A673 (cell line): ENCODE results near the gene PPP2CA. TPM values are rescaled to one million over a fixed set of nuclear protein-coding genes. Genes with fewer than 3 reads are reported as not detected.

Experiments used
- BruUV-seq: library from RNA; stranded (reverse); fragments of 400-500 nt; replicated peaks from 2 replicates; lab custom pipeline; 2021; lab: Mats Ljungman, UMichigan
- CTCF ChIA-PET: fragments of 300-600 bp; sonication (Branson Sonifier 250); formaldehyde crosslinking; loops from one replicate; lab custom pipeline; 2022; ENCODE audit warnings: antibody characterized with exemption; lab: Charles Lee
- POLR2A ChIA-PET: fragments of 300-600 bp; sonication (Branson Sonifier 250); formaldehyde crosslinking; loops from one replicate; lab custom pipeline; 2022; ENCODE audit warnings: antibody characterized with exemption; ENCODE audit not compliant: low non-redundant PET; lab: Charles Lee
- DNase-seq: peaks from one replicate; pipeline ENCODE4 v3.0.0-alpha.2; 2015; ENCODE audit warnings: low spot score
- H3K27ac ChIP-seq: fragments of 200-600 bp; sonication (generic); 2 replicates; pipeline ENCODE4 v1.5.1; 2016; ENCODE audit warnings: mixed run types, low read depth, mild to moderate bottlenecking, mixed read lengths, antibody characterized with exemption, low read length; ENCODE audit not compliant: poor library complexity, severe bottlenecking
- H3K27me3 ChIP-seq: fragments of 200-600 bp; sonication (generic); replicated peaks from 2 replicates; pipeline ENCODE4 v1.6.1; 2017; ENCODE audit warnings: mixed run types, low read depth, mild to moderate bottlenecking, mixed read lengths, antibody characterized with exemption, low read length; ENCODE audit not compliant: insufficient read depth, poor library complexity
- H3K36me3 ChIP-seq: fragments of 200-600 bp; sonication (generic); 2 replicates; pipeline ENCODE4 v1.6.1; 2016; ENCODE audit warnings: mixed run types, mild to moderate bottlenecking, mixed read lengths, antibody characterized with exemption, low read length; ENCODE audit not compliant: insufficient read depth, poor library complexity, severe bottlenecking
- H3K4me1 ChIP-seq: fragments of 200-600 bp; sonication (generic); 2 replicates; pipeline ENCODE4 v1.6.1; 2017; ENCODE audit warnings: mixed run types, mild to moderate bottlenecking, mixed read lengths, antibody characterized with exemption, low read length; ENCODE audit not compliant: insufficient read depth, poor library complexity, severe bottlenecking
- H3K4me3 ChIP-seq: fragments of 200-600 bp; sonication (generic); 2 replicates; pipeline ENCODE4 v1.5.1; 2016; ENCODE audit warnings: low read depth, mixed run types, mild to moderate bottlenecking, mixed read lengths, low read length; ENCODE audit not compliant: poor library complexity, severe bottlenecking
- H3K9me3 ChIP-seq: fragments of 200-600 bp; sonication (generic); 2 replicates; pipeline ENCODE4 v1.6.1; 2016; ENCODE audit warnings: mixed run types, low read depth, mild to moderate bottlenecking, mixed read lengths, antibody characterized with exemption, low read length; ENCODE audit not compliant: poor library complexity, severe bottlenecking
- CTCF ChIP-seq: fragments of 300-800, 200-600 bp; sonication (generic); conservative IDR thresholded peaks from 2 replicates; pipeline ENCODE4 v1.5.1; 2017; ENCODE audit warnings: low read depth, mild to moderate bottlenecking, antibody characterized with exemption, low read length, moderate library complexity, mixed read lengths
- EZH2 ChIP-seq: fragments of 200-600 bp; sonication (generic); IDR thresholded peaks from 2 replicates; pipeline ENCODE4 v1.6.1; 2017; ENCODE audit warnings: borderline replicate concordance, low read depth, mild to moderate bottlenecking, mixed read lengths, antibody characterized with exemption, low read length; ENCODE audit not compliant: poor library complexity, severe bottlenecking
- intact Hi-C: fragments of 100-400 bp; cut with micrococcal nuclease; formaldehyde crosslinking; loops from one replicate; pipeline ENCODE4 v1.10.0; 2022; ENCODE audit not compliant: unreplicated experiment
- total RNA-seq: library from RNA; stranded (reverse); gene quantifications from 2 replicates; pipeline ENCODE4 v1.2.3, GENCODE V29; 2021

PPP2CA gene
- total RNA-seq, 1 experiment from 2014 or later = 227 TPM

- Histone ChIP-seq H3K27ac (no peak overlapping the region), H3K36me3 (no peaks in the 10 kb centered on the region), H3K4me1 (peaks cover 8% of the 10 kb centered on the region), H3K4me3 (no peak overlapping the region), H3K9me3 (no peaks in the 10 kb centered on the region), H3K27me3 (no peaks in the 10 kb centered on the region)
- intact Hi-C loops = no loop called here
- POLR2A ChIA-PET = no interaction called here
- CTCF ChIA-PET = no interaction called here
- no peak for DNase-seq
- BruUV-seq = no TSS peak
- TF ChIP-seq EZH2 (no peak), CTCF (no peak)
Observed at GRCh38 chr5:134227776-134228175, 1.9 kb upstream of the PPP2CA start.

GRCh38 chr5:134227259-134227658, 1.4 kb upstream of the PPP2CA start:
- POLR2A ChIA-PET = no interaction called here
- intact Hi-C loops = no loop called here
- Histone ChIP-seq H3K4me1 (peaks cover 8% of the 10 kb centered on the region), H3K27me3 (no peaks in the 10 kb centered on the region), H3K9me3 (no peaks in the 10 kb centered on the region), H3K4me3 (peak overlapping the region; percentile 96), H3K27ac (no peak overlapping the region), H3K36me3 (no peaks in the 10 kb centered on the region)
- TF ChIP-seq CTCF (no peak), EZH2 (no peak)
- CTCF ChIA-PET = no interaction called here
- DNase-seq = peak; percentile 24
- BruUV-seq = no TSS peak

DNA sequence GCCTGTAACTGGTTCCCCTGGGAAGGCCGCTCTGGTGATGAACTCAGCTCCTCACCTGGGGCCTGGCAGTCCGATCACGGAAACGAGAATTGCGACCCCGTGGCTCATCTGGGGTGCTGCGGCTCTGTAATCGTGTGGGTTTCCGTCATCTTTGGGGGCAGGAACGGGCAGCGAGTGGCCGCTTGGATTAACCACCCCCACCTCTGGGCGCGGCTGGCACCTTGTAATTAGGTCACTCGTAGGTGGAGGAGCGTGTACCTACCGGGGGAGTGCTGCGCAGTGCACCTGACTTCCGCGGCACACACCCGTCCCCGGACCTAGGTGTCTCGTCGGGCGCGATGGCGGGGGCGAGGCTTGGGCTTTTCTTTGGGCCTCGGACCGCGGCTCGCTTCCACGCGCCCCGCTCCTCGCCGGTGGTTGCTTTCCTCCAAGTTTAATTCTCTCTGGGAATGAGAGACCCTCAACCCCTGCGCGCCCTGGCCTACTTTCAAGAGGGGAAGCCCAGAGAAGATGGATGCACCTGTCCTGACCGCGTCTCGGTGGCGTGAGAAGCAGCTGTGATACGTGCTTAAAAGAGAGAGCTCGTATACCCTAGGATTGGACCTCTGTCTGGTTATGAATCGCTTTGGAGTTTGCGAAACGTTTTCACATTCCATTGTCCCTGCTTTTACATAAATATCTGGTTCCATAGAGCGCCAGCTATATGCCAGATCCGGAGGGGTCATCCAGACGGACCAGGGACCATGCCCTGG, 744 bp upstream of the PPP2CA start:
- TF ChIP-seq CTCF (no peak), EZH2 (no peak)

More for the DNA sequence above, 744 bp upstream of the PPP2CA start:
- no peaks in the 10 kb centered on the region for H3K9me3 ChIP-seq
- CTCF ChIA-PET = interaction anchor here (0.8 kb wide), 1 partner anchor 187 kb away, joined by 4 read pairs; no protein-coding TSS in a partner anchor
- H3K27me3 ChIP-seq = no peaks in the 10 kb centered on the region
- H3K4me1 ChIP-seq = peaks cover 8% of the 10 kb centered on the region
- no peak for DNase-seq
- peak overlapping the region; percentile 96 for H3K4me3 ChIP-seq
- no peaks in the 10 kb centered on the region for H3K36me3 ChIP-seq
- intact Hi-C loops = no loop called here
- BruUV-seq = TSS peak; percentile 76
- H3K27ac ChIP-seq = peak overlapping the region; percentile 99
- POLR2A ChIA-PET = interaction anchor here (0.5 kb wide), 1 partner anchor 50 kb away, joined by 3 read pairs; the partner anchor contains the start of gene SKP1
